HEK293 (cell line): ENCODE measurements around the gene VAV3.

Experiments used
- CTCF ChIA-PET: fragments of 350-600 bp; formaldehyde crosslinking; extraction: SDS; loops from one replicate; lab custom pipeline; 2021; ENCODE audit warnings: antibody characterized with exemption; lab: Yijun Ruan, JAX
- POLR2A ChIA-PET: fragments of 300-600 bp; formaldehyde crosslinking; extraction: SDS; loops from one replicate; lab custom pipeline; 2020; ENCODE audit warnings: antibody characterized with exemption, inconsistent platforms; lab: Yijun Ruan, JAX
- H3K27ac ChIP-seq: fragments of 200-500 bp; sonication (Bioruptor generic); 2 replicates; pipeline ENCODE4 v1.5.1; 2014; ENCODE audit warnings: low read depth, low read length, control low read depth, inconsistent platforms; ENCODE audit errors: extremely low read depth
- H3K36me3 ChIP-seq, 2 experiments: fragments of 200-500 bp in 1 of 2; sonication (Bioruptor generic) in 1 of 2; 1 replicate in 1 of 2; 2 replicates in 1 of 2; pipeline ENCODE4 v1.5.1; 2014 to 2017; ENCODE audit warnings: inconsistent platforms in 2 of 2, low read length in 2 of 2; ENCODE audit not compliant: control insufficient read depth in 2 of 2, insufficient read depth in 1 of 2
- H3K4me1 ChIP-seq: fragments of 200-500 bp; sonication (Bioruptor generic); 2 replicates; pipeline ENCODE4 v1.5.1; 2014; ENCODE audit warnings: mild to moderate bottlenecking, low read length, inconsistent platforms; ENCODE audit not compliant: control insufficient read depth, insufficient read depth
- H3K4me3 ChIP-seq: 2 replicates; pipeline ENCODE4 v1.5.1; 2011; ENCODE audit warnings: low read depth, mild to moderate bottlenecking, control low read depth, low read length, moderate library complexity
- H3K9me3 ChIP-seq: fragments of 200-500 bp; sonication (Bioruptor generic); 2 replicates; pipeline ENCODE4 v1.5.1; 2014; ENCODE audit warnings: low read depth, low read length, inconsistent platforms; ENCODE audit not compliant: control insufficient read depth, insufficient read depth
- KLF1 ChIP-seq: fragments of 450-650 bp; formaldehyde crosslinking; IDR thresholded peaks from 2 replicates; pipeline ENCODE4 v1.5.1; 2016; ENCODE audit warnings: missing biosample characterization, missing genetic modification characterization
- PRDM4 ChIP-seq: fragments of 450-650 bp; formaldehyde crosslinking; IDR thresholded peaks from 2 replicates; pipeline ENCODE4 v1.5.1; 2017; ENCODE audit warnings: missing biosample characterization, missing genetic modification characterization
- SP3 ChIP-seq: fragments of 450-650 bp; formaldehyde crosslinking; IDR thresholded peaks from 2 replicates; pipeline ENCODE4 v1.5.1; 2016; ENCODE audit warnings: missing biosample characterization, missing genetic modification characterization
- ZBTB17 ChIP-seq: fragments of 450-650 bp; formaldehyde crosslinking; IDR thresholded peaks from 2 replicates; pipeline ENCODE4 v1.5.1; 2016; ENCODE audit warnings: missing biosample characterization, missing genetic modification characterization
- ZBTB26 ChIP-seq: fragments of 450-650 bp; formaldehyde crosslinking; optimal IDR thresholded peaks from 2 replicates; pipeline ENCODE3; 2016; ENCODE audit warnings: missing biosample characterization, mild to moderate bottlenecking, missing genetic modification characterization
- ZBTB48 ChIP-seq: fragments of 450-650 bp; formaldehyde crosslinking; IDR thresholded peaks from 2 replicates; pipeline ENCODE4 v1.5.1; 2016; ENCODE audit warnings: missing biosample characterization, missing genetic modification characterization
- ZBTB7A ChIP-seq: fragments of 450-650 bp; formaldehyde crosslinking; IDR thresholded peaks from 2 replicates; pipeline ENCODE4 v1.5.1; 2016; ENCODE audit warnings: low read depth, missing biosample characterization, missing genetic modification characterization
- ZEB2 ChIP-seq: fragments of 450-650 bp; formaldehyde crosslinking; IDR thresholded peaks from 2 replicates; pipeline ENCODE4 v1.5.1; 2016; ENCODE audit warnings: missing biosample characterization, missing genetic modification characterization
- ZFP69B ChIP-seq: fragments of 450-650 bp; formaldehyde crosslinking; IDR thresholded peaks from 2 replicates; pipeline ENCODE4 v1.5.1; 2016; ENCODE audit warnings: missing biosample characterization, missing genetic modification characterization
- ZNF114 ChIP-seq: fragments of 450-650 bp; formaldehyde crosslinking; IDR thresholded peaks from 2 replicates; pipeline ENCODE4 v1.5.0; 2017; ENCODE audit warnings: missing biosample characterization, missing genetic modification characterization
- ZNF132 ChIP-seq: fragments of 450-650 bp; formaldehyde crosslinking; IDR thresholded peaks from 2 replicates; pipeline ENCODE4 v1.5.1; 2017; ENCODE audit warnings: missing biosample characterization, missing genetic modification characterization, borderline replicate concordance
- ZNF138 ChIP-seq: fragments of 450-650 bp; formaldehyde crosslinking; IDR thresholded peaks from 2 replicates; pipeline ENCODE4 v1.5.1; 2016; ENCODE audit warnings: missing biosample characterization, missing genetic modification characterization, borderline replicate concordance
- ZNF140 ChIP-seq: fragments of 450-650 bp; formaldehyde crosslinking; IDR thresholded peaks from 2 replicates; pipeline ENCODE4 v1.5.1; 2016; ENCODE audit warnings: missing biosample characterization, missing genetic modification characterization
- ZNF16 ChIP-seq: fragments of 450-650 bp; formaldehyde crosslinking; IDR thresholded peaks from 2 replicates; pipeline ENCODE4 v1.5.1; 2016; ENCODE audit warnings: low read depth, missing biosample characterization, missing genetic modification characterization
- ZNF175 ChIP-seq: fragments of 450-650 bp; formaldehyde crosslinking; IDR thresholded peaks from 2 replicates; pipeline ENCODE4 v1.5.1; 2016; ENCODE audit warnings: missing biosample characterization, missing genetic modification characterization
- ZNF202 ChIP-seq: fragments of 450-650 bp; formaldehyde crosslinking; IDR thresholded peaks from 2 replicates; pipeline ENCODE4 v1.5.1; 2016; ENCODE audit warnings: missing biosample characterization, missing genetic modification characterization, borderline replicate concordance
- ZNF23 ChIP-seq: fragments of 450-650 bp; formaldehyde crosslinking; IDR thresholded peaks from 2 replicates; pipeline ENCODE4 v1.5.1; 2016; ENCODE audit warnings: missing biosample characterization, missing genetic modification characterization, borderline replicate concordance
- ZNF239 ChIP-seq: fragments of 450-650 bp; formaldehyde crosslinking; IDR thresholded peaks from 2 replicates; pipeline ENCODE4 v1.5.1; 2016; ENCODE audit warnings: missing biosample characterization, missing genetic modification characterization
- ZNF266 ChIP-seq: fragments of 450-650 bp; formaldehyde crosslinking; IDR thresholded peaks from 2 replicates; pipeline ENCODE4 v1.5.1; 2016; ENCODE audit warnings: missing biosample characterization, missing genetic modification characterization, low read depth
- ZNF311 ChIP-seq: fragments of 450-650 bp; formaldehyde crosslinking; IDR thresholded peaks from 2 replicates; pipeline ENCODE4 v1.5.1; 2017; ENCODE audit warnings: missing biosample characterization, missing genetic modification characterization, borderline replicate concordance
- ZNF37A ChIP-seq: fragments of 450-650 bp; IDR thresholded peaks from 2 replicates; pipeline ENCODE4 v1.5.1; 2018; ENCODE audit warnings: missing biosample characterization, missing genetic modification characterization
- ZNF433 ChIP-seq: fragments of 450-650 bp; formaldehyde crosslinking; IDR thresholded peaks from 2 replicates; pipeline ENCODE4 v1.5.1; 2016; ENCODE audit warnings: missing biosample characterization, missing genetic modification characterization, low read depth
- ZNF449 ChIP-seq: fragments of 450-650 bp; formaldehyde crosslinking; IDR thresholded peaks from 2 replicates; pipeline ENCODE4 v1.5.1; 2017; ENCODE audit warnings: missing biosample characterization, mild to moderate bottlenecking, missing genetic modification characterization, moderate library complexity
- ZNF645 ChIP-seq: fragments of 450-650 bp; formaldehyde crosslinking; IDR thresholded peaks from 2 replicates; pipeline ENCODE4; 2016; ENCODE audit warnings: missing biosample characterization, missing genetic modification characterization
- ZNF660 ChIP-seq: fragments of 450-650 bp; IDR thresholded peaks from 2 replicates; pipeline ENCODE4 v1.5.1; 2018; ENCODE audit warnings: missing biosample characterization, mild to moderate bottlenecking, missing genetic modification characterization
- ZNF747 ChIP-seq: fragments of 450-650 bp; formaldehyde crosslinking; IDR thresholded peaks from 2 replicates; pipeline ENCODE4 v1.5.1; 2016; ENCODE audit warnings: missing biosample characterization, missing genetic modification characterization

Gene VAV3

GRCh38 chr1:107821340-107821739, 143.6 kb downstream of the VAV3 start:
- H3K27ac ChIP-seq, result no peak overlapping the region
- H3K36me3 ChIP-seq, result no peaks in the 10 kb centered on the region
- no peak overlapping the region for H3K4me3 ChIP-seq
- no peaks in the 10 kb centered on the region for H3K9me3 ChIP-seq
- no peaks in the 10 kb centered on the region for H3K4me1 ChIP-seq
- ChIA-PET POLR2A (no interaction called here), CTCF (interaction anchor here (0.6 kb wide), 1 partner anchor 112 kb away, joined by 3 read pairs; no protein-coding TSS in a partner anchor)
- TF ChIP-seq ZNF23 (tag by site-specific recombination) (no peak), ZNF114 (tag by site-specific recombination) (no peak), ZNF660 (tag by site-specific recombination) (no peak), ZFP69B (tag by site-specific recombination) (no peak), ZNF645 (no peak), ZNF266 (tag by site-specific recombination) (no peak), ZNF449 (no peak), ZNF433 (tag by site-specific recombination) (no peak), ZNF202 (tag by site-specific recombination) (no peak), PRDM4 (tag by site-specific recombination) (no peak)

GRCh38 chr1:107820801-107821200, 144.2 kb downstream of the VAV3 start:
- ChIA-PET POLR2A (no interaction called here), CTCF (interaction anchor here (0.6 kb wide), 1 partner anchor 112 kb away, joined by 3 read pairs; no protein-coding TSS in a partner anchor)
- no peak overlapping the region for H3K27ac ChIP-seq
- TF ChIP-seq SP3, result no peak
- no peak for TF ChIP-seq ZBTB26
- no peak for TF ChIP-seq ZBTB17 (tag by site-specific recombination)
- no peak for TF ChIP-seq ZNF239 (tag by site-specific recombination)
- TF ChIP-seq ZEB2 (tag by site-specific recombination), result no peak
- no peak for TF ChIP-seq ZNF37A (tag by site-specific recombination)
- TF ChIP-seq ZBTB7A (tag by site-specific recombination), result no peak
- TF ChIP-seq KLF1 (tag by site-specific recombination), result no peak
- TF ChIP-seq ZNF747 (tag by site-specific recombination), result no peak
- TF ChIP-seq ZNF175, result no peak
- TF ChIP-seq ZNF433 (tag by site-specific recombination), result no peak
- no peak for TF ChIP-seq ZNF16 (tag by site-specific recombination)
- TF ChIP-seq ZBTB48 (tag by site-specific recombination), result no peak
- TF ChIP-seq ZNF140 (tag by site-specific recombination), result no peak
- TF ChIP-seq ZNF132 (tag by site-specific recombination), result no peak
- no peak for TF ChIP-seq ZNF23 (tag by site-specific recombination)
- no peak for TF ChIP-seq ZNF311
- TF ChIP-seq ZNF138 (tag by site-specific recombination), result no peak
- H3K4me1 ChIP-seq, result no peaks in the 10 kb centered on the region
- H3K36me3 ChIP-seq, result no peaks in the 10 kb centered on the region
- H3K9me3 ChIP-seq, result no peaks in the 10 kb centered on the region
- no peak overlapping the region for H3K4me3 ChIP-seq
